Testis (tissue), 2 donors: ENCODE results near the gene A3GALT2.

Experiments used
- CTCF ChIP-seq, 3 experiments: fragments of 450-650 bp in 2 of 3; fragments of 200-600 bp in 1 of 3; sonication (generic) in 1 of 3; IDR thresholded peaks; one replicate each; pipeline ENCODE4 v1.5.1; 2016 to 2019; ENCODE audit warnings: antibody characterized with exemption in 3 of 3, mild to moderate bottlenecking in 2 of 3, moderate library complexity in 1 of 3
- POLR2A ChIP-seq: fragments of 450-650 bp; IDR thresholded peaks from one replicate; pipeline ENCODE4 v1.6.1; 2017; ENCODE audit warnings: antibody characterized with exemption, mild to moderate bottlenecking, moderate library complexity

GRCh38 chr1:33361532-33362235 is 40.8 kb upstream of the A3GALT2 start:
- TF ChIP-seq CTCF (IDR thresholded peaks at IDR 0.05) (no peak), POLR2A (no peak)
